ENCODE data around the gene FHOD1.

FHOD1 gene

GRCh38 chr16:67230809-67231660 is 16.2 kb downstream of the FHOD1 start:
- DNase-seq = no peak

- DNase-seq = no peak
These were observed 17.1 kb downstream of the FHOD1 start for GRCh38 chr16:67229906-67230808.

- no peak for DNase-seq
These were observed 18.4 kb downstream of the FHOD1 start for GRCh38 chr16:67228905-67229304.

- no peak for DNase-seq
These were observed 19.1 kb downstream of the FHOD1 start for GRCh38 chr16:67228034-67228785.

GRCh38 chr16:67227567-67227921 is 19.7 kb downstream of the FHOD1 start:
- no peak for DNase-seq

GRCh38 chr16:67226804-67227566 is 20.3 kb downstream of the FHOD1 start, which contains the start of gene TMEM208:
Gene TMEM208, plus strand, starts transcription at chr16:67227130. Its CDS starts 89 bp downstream, at chr16:67227219.
- DNase-seq = peak; percentile 94

GRCh38 chr16:67226295-67226803 is 20.9 kb downstream of the FHOD1 start:
- no peak for DNase-seq

GRCh38 chr16:67223992-67224391 is 23.3 kb downstream of the FHOD1 start:
- DNase-seq = no peak

GRCh38 chr16:67216612-67217490 is 30.4 kb downstream of the FHOD1 start:
- no peak for DNase-seq

GRCh38 chr16:67215706-67216105 is 31.6 kb downstream of the FHOD1 start:
- no peak for DNase-seq

GRCh38 chr16:67213197-67214019 is 33.9 kb downstream of the FHOD1 start:
- no peak for DNase-seq

- DNase-seq = no peak
These were observed 34.5 kb downstream of the FHOD1 start for GRCh38 chr16:67212766-67213165.

GRCh38 chr16:67211674-67212073 is 35.6 kb downstream of the FHOD1 start:
- no peak for DNase-seq

GRCh38 chr16:67210069-67210937 is 37.0 kb downstream of the FHOD1 start:
- no peak for DNase-seq

- DNase-seq = no peak
These were observed 37.7 kb downstream of the FHOD1 start for GRCh38 chr16:67209565-67209964.

GRCh38 chr16:67208154-67208896 is 39.0 kb downstream of the FHOD1 start:
- no peak for DNase-seq

- DNase-seq = no peak
These were observed 39.8 kb downstream of the FHOD1 start for GRCh38 chr16:67207249-67208091.

Data from NCI-H510A (cell line).